ENCODE results near the gene NOL9. TPM values are rescaled to one million over a fixed set of nuclear protein-coding genes. Genes with fewer than 3 reads are reported as not detected.
"Not testable (repeated sequence)": the region's sequence is repeated elsewhere in the genome, so short reads cannot be mapped to it uniquely, and the experiment has no call there.

NOL9 gene
- total RNA-seq, 1 donor from 2014 or later, result 48.0 TPM

DNA sequence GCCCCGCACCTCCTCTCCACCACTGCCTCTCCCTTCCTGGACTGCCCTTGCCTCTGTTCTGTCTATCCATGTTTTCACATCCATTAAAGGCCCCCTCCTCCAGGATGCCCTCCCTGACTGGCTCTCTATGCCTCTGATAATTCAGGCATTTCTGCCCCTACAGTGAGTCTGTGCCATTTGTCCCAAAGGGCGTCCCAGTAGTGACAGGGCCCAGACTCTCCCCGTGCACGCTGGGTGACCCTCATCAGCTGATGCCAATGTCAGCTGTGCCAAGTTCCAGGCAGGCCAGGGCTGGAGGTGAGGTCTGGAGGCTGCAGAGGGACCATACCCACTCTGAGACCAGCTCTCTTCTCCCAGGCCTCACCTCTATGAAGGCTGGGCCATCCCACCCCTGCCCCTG lies 59.7 kb downstream of the NOL9 start:
- Mint-ChIP-seq H3K4me3 (no peak overlapping the region), H3K9me3 (no peaks in the 10 kb centered on the region), H3K4me1 (peaks cover 34% of the 10 kb centered on the region), H3K27me3 (ENCODE audit: insufficient read depth, low read depth) (peaks cover 4% of the 10 kb centered on the region), H3K27ac (no peak overlapping the region), H3K36me3 (no peaks in the 10 kb centered on the region)
- Histone ChIP-seq H3K4me3 (no peak overlapping the region), H3K27me3 (peaks cover 52% of the 10 kb centered on the region), H3K9me3 (ENCODE audit: low read depth) (no peaks in the 10 kb centered on the region), H3K79me2 (ENCODE audit: low read depth) (no peaks in the 10 kb centered on the region), H3K27ac (no peak overlapping the region), H3F3A (ENCODE audit: low read depth) (peaks cover 32% of the 10 kb centered on the region), H2AFZ (replicated peaks) (no peak overlapping the region), H3K4me2 (no peak overlapping the region), H4K20me1 (ENCODE audit: low read depth) (peaks cover 18% of the 10 kb centered on the region), H3K36me3 (no peaks in the 10 kb centered on the region), H3K9ac (no peak overlapping the region), H3K4me1 (peaks cover 25% of the 10 kb centered on the region)
- TF ChIP-seq EZH2 (IDR thresholded peaks at IDR 0.05) (no peak), EZH2phosphoT487 (IDR thresholded peaks at IDR 0.05) (no peak)
- TF ChIP-seq, protein P1, sequence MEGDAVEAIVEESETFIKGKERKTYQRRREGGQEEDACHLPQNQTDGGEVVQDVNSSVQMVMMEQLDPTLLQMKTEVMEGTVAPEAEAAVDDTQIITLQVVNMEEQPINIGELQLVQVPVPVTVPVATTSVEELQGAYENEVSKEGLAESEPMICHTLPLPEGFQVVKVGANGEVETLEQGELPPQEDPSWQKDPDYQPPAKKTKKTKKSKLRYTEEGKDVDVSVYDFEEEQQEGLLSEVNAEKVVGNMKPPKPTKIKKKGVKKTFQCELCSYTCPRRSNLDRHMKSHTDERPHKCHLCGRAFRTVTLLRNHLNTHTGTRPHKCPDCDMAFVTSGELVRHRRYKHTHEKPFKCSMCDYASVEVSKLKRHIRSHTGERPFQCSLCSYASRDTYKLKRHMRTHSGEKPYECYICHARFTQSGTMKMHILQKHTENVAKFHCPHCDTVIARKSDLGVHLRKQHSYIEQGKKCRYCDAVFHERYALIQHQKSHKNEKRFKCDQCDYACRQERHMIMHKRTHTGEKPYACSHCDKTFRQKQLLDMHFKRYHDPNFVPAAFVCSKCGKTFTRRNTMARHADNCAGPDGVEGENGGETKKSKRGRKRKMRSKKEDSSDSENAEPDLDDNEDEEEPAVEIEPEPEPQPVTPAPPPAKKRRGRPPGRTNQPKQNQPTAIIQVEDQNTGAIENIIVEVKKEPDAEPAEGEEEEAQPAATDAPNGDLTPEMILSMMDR (IDR thresholded peaks at IDR 0.05), result no peak
- DNase-seq (ENCODE audit: low spot score), result no peak

DNA sequence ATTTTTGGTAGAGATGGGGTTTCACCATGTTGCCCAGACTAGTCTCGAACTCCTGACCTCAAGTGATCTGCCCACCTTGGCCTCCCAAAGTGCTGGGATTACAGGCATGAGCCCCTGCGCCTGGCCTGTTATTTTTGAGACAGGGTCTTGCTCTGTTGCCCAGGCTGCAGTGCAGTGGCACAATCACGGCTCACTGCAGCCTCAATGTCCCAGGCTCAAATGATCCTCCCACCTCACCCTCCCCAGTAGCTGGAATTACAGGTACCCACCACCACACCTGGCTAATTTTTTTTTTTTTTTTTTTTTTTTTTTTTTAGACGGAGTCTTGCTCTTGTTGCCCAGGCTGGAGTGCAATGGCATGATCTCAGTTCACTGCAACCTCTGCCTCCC lies 60.5 kb downstream of the NOL9 start:
- Histone ChIP-seq H3K4me1 (peaks cover 24% of the 10 kb centered on the region), H4K20me1 (ENCODE audit: low read depth) (peaks cover 18% of the 10 kb centered on the region), H3F3A (ENCODE audit: low read depth) (peaks cover 32% of the 10 kb centered on the region), H3K27me3 (peaks cover 47% of the 10 kb centered on the region)
- not testable (repeated sequence) for DNase-seq (ENCODE audit: low spot score); H3K9me3 Mint-ChIP-seq; H3K9ac ChIP-seq; H3K79me2 ChIP-seq (ENCODE audit: low read depth); H3K36me3 ChIP-seq; H3K4me2 ChIP-seq; H3K4me3 Mint-ChIP-seq; H3K27ac ChIP-seq; H3K36me3 Mint-ChIP-seq; H3K27ac Mint-ChIP-seq; H2AFZ ChIP-seq (replicated peaks); H3K27me3 Mint-ChIP-seq (ENCODE audit: insufficient read depth, low read depth); H3K4me3 ChIP-seq; H3K9me3 ChIP-seq (ENCODE audit: low read depth)
- H3K4me1 Mint-ChIP-seq, result peaks cover 27% of the 10 kb centered on the region

DNA sequence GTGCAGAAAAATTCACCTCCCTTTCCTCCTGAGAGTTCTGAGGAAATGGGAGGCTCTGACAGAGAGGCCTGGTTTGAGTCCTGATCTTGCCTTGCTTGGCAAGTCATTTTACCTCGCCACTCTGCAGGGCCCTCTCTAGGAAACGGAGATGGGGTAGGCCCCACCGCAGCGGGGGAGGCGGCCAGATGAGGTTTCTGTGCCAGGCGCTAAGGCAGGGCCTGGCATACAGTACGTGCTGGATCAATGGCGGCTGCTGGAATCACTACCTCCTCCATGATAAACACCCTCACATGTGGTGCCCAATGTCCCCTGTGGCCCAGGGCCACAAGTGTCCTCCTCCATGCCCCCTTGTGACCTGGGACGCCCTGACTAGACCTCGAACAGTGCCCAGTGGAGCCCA lies 62.3 kb downstream of the NOL9 start:
- Histone ChIP-seq H3K79me2 (ENCODE audit: low read depth) (no peaks in the 10 kb centered on the region), H3F3A (ENCODE audit: low read depth) (peaks cover 24% of the 10 kb centered on the region), H4K20me1 (ENCODE audit: low read depth) (peaks cover 18% of the 10 kb centered on the region), H3K9me3 (ENCODE audit: low read depth) (no peaks in the 10 kb centered on the region), H2AFZ (replicated peaks) (no peak overlapping the region), H3K9ac (no peak overlapping the region), H3K4me1 (peaks cover 10% of the 10 kb centered on the region), H3K4me3 (no peak overlapping the region), H3K36me3 (no peaks in the 10 kb centered on the region), H3K27ac (no peak overlapping the region), H3K27me3 (peaks cover 30% of the 10 kb centered on the region), H3K4me2 (no peak overlapping the region)
- DNase-seq (ENCODE audit: low spot score), result no peak
- no peak for TF ChIP-seq EZH2 (IDR thresholded peaks at IDR 0.05)
- TF ChIP-seq, protein P1 (IDR thresholded peaks at IDR 0.05), result no peak
- TF ChIP-seq EZH2phosphoT487 (IDR thresholded peaks at IDR 0.05), result no peak
- no peaks in the 10 kb centered on the region for H3K36me3 Mint-ChIP-seq
- peaks cover 6% of the 10 kb centered on the region for H3K27me3 Mint-ChIP-seq (ENCODE audit: insufficient read depth, low read depth)
- H3K9me3 Mint-ChIP-seq, result no peaks in the 10 kb centered on the region
- H3K27ac Mint-ChIP-seq, result no peak overlapping the region
- peaks cover 18% of the 10 kb centered on the region for H3K4me1 Mint-ChIP-seq
- H3K4me3 Mint-ChIP-seq, result peak overlapping the region; percentile 79

DNA sequence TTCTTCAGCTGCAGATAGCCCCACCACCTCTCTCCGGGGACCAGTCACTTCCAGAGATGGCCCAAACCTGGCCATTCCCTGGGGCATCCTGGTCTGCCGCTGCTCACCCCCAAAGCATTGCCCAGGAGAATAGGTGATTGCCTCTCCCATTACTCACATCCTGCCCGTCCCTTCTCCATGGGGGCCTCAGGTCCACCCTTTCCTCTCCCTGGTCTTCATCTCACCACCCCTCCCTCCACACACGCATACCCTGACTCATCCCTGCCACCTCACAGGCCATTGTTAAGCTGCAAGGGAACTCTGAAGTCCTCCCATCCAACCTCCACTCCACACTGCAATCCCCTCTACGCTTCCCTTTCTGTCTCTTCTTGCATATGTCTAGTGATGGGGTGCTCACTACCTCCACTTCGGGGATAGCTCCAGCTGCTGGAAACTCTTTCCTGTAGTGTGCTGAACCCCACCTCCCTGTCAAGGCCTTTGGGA lies 62.8 kb downstream of the NOL9 start, which contains the start of gene PLEKHG5:
TSS of gene PLEKHG5 (minus strand) at position 188 of the 483 bp plus-strand sequence. CDS start 14,096 bp downstream, outside the sequence.
- Histone ChIP-seq H3K27ac (no peak within 1 kb of the TSS), H3K79me2 (ENCODE audit: low read depth) (no peaks in the 10 kb centered on the region), H4K20me1 (ENCODE audit: low read depth) (peaks cover 13% of the 10 kb centered on the region), H3K9me3 (ENCODE audit: low read depth) (no peaks in the 10 kb centered on the region), H3F3A (ENCODE audit: low read depth) (peaks cover 19% of the 10 kb centered on the region), H2AFZ (replicated peaks) (peak within 1 kb of the TSS; percentile 75), H3K4me1 (peaks cover 6% of the 10 kb centered on the region), H3K4me2 (peak within 1 kb of the TSS; percentile 88), H3K27me3 (peaks cover 26% of the 10 kb centered on the region), H3K4me3 (peak within 1 kb of the TSS; percentile 79), H3K9ac (no peak within 1 kb of the TSS), H3K36me3 (no peaks in the 10 kb centered on the region)
- no peak for DNase-seq (ENCODE audit: low spot score)
- Mint-ChIP-seq H3K9me3 (no peaks in the 10 kb centered on the region), H3K4me3 (peak within 1 kb of the TSS; percentile 79), H3K27ac (no peak within 1 kb of the TSS), H3K27me3 (ENCODE audit: insufficient read depth, low read depth) (peaks cover 8% of the 10 kb centered on the region), H3K36me3 (no peaks in the 10 kb centered on the region), H3K4me1 (peaks cover 18% of the 10 kb centered on the region)
- no peak for TF ChIP-seq EZH2 (IDR thresholded peaks at IDR 0.05)
- TF ChIP-seq EZH2phosphoT487 (IDR thresholded peaks at IDR 0.05), result no peak
- TF ChIP-seq, protein P1 (IDR thresholded peaks at IDR 0.05), result no peak

Data from neural progenitor cell (in vitro differentiated cells).